Raji (cell line): ENCODE measurements around the gene VCPKMT.

Source experiments
- POLR2A ChIP-seq: IDR thresholded peaks from 2 replicates; pipeline ENCODE4 v1.6.1; 2011; ENCODE audit warnings: low read depth, low read length, control low read depth; ENCODE audit not compliant: insufficient read depth

The VCPKMT gene

DNA sequence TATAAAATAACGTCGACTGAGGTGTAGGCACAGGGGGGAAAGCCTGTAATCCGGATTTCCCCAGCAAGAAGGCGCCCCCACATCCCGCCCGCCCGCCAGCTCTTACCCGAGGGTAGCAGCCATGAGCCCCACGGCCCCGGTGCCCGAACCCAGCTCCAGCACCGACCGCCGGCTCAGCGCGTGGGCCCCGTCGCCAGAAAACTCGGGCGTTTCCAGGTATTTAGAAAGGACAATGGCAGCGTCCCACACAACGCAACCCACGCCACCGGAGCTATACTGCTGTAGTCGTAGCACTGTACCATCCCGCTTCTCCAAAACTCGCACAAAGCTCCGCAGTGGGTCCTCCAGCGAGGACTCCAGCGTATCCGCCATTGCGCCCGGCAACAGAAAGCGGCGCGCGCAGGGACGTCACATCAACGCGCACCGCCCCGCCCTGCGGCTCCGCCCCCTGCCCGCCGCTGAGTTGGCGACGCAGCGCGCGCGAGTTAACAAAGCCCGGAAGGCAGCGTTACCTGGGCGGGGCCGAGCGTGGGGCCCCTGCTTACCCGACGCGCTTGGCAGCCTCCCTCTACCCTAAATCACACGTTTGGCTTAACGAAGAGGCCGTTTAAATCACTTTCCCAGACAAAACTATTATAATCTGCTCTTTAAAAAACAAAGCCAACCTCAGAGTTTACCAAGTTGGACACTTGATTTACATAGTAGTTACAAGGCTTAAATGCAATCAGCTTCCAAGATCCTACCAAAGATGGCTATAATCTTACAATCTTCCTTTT lies at the start of gene VCPKMT:
VCPKMT (minus strand) TSS at position 392 of the 776 bp plus-strand sequence; CDS start at position 372, 20 bp downstream.
- peak; percentile 97 for TF ChIP-seq POLR2A

DNA sequence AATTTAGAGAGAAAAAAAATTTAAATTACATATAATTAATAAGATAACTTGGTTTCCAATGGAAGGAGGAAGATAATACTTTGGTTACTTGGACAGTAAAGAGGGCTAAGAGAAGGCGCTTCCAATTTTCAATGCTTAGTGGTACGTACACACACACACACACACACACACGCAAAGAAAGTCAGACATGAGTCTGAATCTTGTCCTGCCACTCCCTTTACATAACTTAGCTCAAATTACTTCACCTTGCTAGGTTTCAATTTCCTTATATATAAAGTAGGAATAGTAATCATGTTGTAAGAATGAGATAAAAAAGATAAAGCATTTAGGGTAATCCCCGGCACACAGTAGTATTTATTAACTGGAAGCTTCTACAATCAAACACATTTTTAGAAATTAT lies 39.7 kb upstream of the VCPKMT start:
- TF ChIP-seq POLR2A = no peak

DNA sequence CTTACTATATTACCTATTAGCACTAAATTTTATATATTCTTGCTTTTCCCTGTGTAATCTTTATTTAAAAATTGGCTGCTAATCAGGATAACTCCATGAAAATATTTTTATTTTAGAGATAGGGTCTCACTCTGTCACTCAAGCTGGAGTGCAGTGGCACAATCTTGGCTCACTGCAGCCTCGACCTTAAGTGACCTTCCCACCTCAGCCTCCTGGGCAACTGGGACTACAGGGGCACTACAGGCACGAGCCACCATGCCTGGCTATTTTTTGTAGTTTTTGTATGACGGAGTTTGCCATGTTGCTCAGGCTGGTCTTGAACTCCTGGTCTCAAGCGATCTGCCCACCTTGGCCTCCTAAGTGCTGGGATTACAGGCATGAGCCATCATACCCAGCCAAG lies 32.4 kb upstream of the VCPKMT start:
- no peak for TF ChIP-seq POLR2A

DNA sequence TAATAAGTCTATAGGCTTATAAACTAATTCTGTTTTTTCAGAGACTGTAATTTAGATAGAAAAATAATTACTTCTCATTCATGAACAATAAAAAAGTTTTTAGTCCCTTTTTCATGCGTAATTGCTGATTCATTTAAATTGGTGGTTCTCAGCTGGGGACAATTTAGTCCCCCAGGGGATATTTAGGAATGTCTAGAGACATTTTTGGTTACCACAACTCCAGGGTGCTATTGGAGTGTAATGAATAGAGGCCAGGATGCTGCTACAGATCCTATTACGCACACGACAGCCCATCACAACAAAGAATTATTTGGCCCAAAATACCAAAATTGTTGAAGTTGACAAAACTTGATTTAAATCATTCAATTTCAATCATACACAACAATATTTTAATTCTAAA lies 22.8 kb upstream of the VCPKMT start:
- TF ChIP-seq POLR2A = no peak

DNA sequence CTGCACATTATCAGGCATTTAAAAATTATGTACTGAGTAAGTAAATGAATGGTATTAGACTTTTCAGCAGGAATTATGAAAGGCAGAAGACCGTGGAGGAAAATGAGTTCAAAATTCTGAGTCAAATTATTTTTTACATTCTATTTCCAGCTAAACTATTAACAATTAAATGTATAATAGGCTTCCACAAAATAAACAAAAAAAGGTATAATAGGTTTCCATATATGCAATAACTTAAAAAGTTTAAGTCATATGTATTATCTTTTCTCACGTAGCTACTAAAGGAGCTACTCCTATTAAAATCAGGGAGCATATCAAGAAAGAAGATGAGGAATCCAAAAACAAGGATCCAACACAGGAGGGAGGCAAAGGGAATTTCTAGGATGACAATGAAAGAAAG lies 11.4 kb upstream of the VCPKMT start:
- TF ChIP-seq POLR2A = no peak

DNA sequence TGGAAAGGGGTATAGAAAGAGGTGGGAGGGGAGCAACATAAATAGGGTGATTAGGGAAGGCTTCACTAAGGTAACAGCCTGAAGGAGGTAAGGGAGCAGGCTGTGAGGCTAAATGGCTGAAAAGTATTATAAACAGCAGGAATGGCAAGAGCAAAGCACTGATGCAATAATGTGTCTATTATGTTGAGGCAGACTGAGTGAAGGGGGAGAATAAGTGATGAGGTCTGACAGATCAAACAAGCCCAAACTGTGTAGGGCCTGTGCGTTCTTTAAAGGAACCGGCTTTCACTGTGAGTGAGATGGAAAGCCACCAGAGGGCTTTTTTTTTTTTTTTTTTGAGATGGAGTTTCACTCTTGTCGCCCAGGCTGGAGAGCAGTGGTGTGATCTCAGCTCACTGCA lies 6.7 kb upstream of the VCPKMT start:
- TF ChIP-seq POLR2A = no peak

DNA sequence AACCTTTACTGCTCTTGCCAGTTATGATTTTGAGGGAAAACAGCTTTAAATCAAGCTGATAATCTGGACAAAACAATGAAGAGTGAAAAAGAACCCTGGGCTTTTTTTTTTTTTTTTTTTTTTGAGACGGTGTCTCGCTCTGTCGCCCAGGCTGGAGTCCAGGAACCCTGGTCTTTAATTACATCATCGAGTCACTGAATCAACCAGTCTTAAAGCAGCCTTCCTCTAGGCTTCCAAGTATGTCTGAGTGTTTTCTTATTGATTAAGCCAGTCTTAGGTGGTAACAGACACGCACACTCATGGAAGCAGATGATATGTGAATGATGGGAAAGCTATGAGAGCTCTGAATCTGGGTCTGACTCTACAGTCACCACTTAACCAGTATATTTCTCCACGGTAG lies 5.9 kb upstream of the VCPKMT start:
- TF ChIP-seq POLR2A = no peak

DNA sequence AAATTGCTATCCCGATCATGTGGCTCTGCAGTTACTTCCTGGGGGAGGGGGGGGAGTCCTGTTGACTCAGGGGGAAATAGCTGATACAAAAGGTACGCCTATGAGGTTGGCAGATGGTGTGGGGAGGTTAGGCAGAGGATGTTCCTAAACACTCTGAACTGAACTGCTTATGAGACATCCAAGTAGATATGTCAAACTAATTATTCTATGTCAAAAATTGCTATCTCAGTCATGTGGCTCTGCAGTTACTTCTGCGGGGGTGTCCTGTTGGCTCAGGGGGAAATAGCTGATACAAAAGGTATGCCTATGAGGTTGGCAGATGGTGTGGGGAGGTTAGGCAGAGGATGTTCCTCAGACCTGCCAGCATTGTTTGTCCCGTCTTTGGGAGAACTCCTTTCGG lies 5.1 kb upstream of the VCPKMT start:
- TF ChIP-seq POLR2A = no peak

DNA sequence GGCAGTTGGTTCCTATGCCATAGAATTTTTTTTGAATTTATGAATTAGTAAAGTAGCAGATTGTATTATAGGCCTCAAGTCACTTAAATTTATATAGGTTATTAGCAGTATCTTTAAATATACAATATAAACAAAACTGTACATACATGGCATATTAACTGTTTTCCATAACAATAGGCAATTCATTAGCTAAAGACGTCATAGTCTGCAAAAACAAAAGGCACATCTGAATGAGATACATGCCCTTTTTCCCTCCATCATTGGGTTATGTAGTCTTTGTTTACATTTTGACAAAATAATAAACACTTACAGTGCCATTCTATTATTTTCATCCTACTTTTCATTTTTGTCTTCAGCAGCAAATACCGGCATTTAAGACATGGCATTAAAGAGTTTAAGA lies 1.1 kb upstream of the VCPKMT start:
- no peak for TF ChIP-seq POLR2A

DNA sequence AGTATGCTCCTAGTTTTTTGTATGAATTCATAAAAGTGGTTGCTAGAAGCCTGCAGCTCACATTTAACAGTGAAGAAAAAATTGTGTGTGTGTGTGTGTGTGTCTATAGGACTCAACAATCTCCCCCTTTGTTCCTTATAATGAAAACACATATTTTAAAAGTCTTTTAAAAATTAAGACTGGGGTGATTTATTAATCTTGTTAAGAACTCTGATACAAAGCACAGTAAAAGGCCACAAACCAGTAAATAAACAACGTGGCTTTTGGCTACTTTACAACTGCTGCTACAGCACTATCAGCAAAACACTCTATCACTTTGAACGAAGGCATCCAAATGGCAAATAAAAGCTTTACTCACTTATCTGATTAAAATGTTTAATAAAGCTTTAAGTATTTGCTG lies 594 bp upstream of the VCPKMT start:
- TF ChIP-seq POLR2A = no peak

DNA sequence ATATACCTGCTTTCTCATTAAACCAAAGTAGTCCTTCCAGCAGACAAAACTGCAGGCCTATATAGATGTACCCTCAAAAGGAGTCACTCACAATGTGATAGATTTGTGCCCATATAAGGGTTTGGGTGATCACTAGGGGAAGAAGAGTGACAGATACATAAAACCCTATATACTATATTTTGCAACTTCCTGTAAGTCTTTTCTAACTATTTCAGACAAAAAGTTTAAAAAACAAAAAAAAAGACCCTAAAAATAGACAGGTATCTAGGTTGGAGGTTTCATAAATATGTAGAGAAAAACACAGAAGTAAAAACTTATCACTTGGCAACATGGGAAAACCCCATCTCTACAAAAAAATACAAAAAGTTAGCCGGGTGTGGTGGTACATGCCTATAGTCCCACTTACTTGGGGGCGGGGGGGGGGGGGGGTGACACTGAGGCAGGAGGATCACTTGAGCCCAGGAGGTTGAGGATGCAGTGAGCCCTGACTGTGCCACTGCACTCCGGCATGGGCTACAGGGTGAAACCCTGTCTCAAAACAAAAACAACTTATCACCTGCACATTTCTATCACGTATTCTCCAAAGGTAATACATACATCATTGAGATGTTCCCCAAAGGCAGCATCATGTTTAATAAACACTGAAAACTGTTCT lies 2.9 kb downstream of the VCPKMT start:
- no peak for TF ChIP-seq POLR2A

DNA sequence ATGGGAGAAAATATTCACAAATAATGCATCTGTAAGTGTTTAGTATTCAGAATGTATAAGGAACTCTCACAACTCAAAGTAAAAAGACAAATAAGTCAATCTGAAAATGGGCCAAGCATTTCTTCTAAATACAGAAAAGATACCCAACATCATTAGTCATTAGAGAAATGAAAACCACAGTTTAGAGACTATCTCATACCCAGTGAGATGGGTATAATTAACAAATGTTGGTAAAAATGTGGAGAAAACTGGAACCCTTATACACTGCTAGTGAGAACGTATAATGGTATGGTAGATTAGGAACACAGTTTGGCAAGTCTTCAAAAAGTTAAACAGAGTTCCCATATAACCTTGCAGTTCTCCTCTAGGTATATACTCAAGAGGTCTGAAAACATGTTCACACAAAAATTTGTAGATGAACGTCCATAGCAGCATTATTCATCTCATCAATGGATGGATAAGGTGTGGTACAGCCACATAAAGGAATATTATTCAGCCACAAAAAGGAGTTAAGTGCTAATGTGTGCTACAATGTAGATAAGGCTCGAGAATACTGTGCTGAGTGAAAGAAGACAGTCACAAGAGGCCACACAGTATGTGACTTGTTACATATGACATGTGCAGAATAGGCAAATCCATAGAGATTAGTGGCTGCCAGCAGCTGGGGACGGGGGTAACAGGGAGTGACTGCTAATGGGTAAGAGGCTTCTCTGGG lies 5.9 kb downstream of the VCPKMT start:
- no peak for TF ChIP-seq POLR2A

DNA sequence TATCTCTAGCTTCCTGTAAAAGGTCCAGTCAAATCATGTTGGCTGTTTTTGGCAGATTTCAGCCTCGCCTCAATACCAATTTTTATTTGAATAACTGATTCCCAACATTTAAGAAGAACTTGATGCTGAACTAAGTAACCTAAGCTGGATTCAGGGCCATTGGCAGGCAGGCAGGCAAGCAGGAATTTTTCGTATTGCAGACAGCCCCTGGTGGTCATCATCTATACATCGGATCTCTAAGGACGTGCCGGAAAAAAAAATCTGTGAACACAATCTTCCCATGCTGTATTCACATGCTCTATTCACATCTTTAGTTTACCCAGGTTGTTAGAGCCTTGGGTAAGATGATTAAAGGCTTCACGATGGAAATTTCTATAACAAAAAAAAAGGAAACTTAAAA lies 7.0 kb downstream of the VCPKMT start:
- no peak for TF ChIP-seq POLR2A

DNA sequence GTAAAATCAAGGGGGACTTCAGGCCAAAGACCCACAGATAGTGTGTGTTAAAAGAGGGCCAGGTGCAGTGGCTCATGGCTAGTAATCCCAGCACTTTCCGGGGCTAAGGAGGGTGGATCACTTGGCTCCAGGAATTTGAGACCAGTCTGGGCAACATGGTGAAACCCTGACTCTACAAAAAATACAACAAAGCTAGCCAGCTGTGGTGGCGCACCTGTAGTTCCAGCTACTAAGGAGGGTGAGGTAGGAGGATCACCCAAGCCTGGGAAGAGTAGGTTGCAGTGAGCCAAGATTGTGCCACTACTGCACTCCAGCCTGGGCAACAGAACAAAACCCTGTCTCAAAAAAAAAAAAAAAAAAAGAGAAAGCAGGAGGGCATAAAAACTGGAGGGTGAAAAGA lies 8.5 kb downstream of the VCPKMT start:
- no peak for TF ChIP-seq POLR2A

DNA sequence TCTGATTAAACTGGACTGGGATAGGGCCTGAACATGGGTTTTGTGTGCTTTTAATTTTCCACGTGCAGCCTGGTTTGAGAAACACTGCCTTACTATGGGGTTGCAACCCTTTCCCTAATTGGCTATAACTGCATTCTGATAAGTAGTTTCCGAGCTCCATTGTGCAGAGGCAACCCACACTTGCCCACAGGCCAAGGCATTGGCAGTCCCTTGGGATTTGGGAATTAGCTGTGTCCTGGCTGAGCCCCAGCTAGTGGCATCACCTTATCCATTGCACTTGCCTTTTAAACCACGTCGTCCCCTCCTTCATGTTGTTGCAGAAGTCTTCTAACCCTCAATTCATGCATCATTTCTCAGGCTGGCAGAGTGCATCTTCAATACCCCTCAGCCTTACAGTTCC lies 10.2 kb downstream of the VCPKMT start:
- no peak for TF ChIP-seq POLR2A

DNA sequence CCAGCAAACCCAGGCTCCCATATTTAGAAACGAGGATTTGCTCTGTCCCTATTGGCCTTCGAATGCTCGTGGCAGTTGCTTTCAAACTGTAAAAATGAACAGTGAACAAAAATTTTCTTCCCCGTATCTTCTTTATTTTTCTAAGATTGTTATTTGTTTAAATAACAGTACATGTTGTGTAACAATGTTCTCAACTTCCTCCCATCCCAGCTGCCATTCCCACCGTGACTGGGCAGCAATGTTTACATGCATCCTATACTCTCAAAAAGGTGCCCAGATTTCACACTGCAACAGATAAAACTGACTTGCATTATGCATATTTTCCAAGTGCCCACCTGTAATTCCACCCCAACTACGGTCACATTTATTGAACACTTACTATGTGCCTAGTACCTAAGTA lies 12.8 kb downstream of the VCPKMT start:
- no peak for TF ChIP-seq POLR2A
